CD14-positive monocyte (primary cell): ENCODE data around the gene SFTPB. TPM values are rescaled to one million over a fixed set of nuclear protein-coding genes. Genes with fewer than 3 reads are reported as not detected.

Experiments
- DNase-seq, 3 donors: peaks; one replicate each; pipeline ENCODE4 v3.0.0-alpha.2; 2011 to 2022
- H2AFZ ChIP-seq: 2 replicates; pipeline ENCODE4 v1.6.0; 2012; ENCODE audit warnings: mild to moderate bottlenecking, low read depth, low read length, inconsistent platforms; ENCODE audit not compliant: insufficient read depth, poor library complexity, severe bottlenecking
- H3K27ac ChIP-seq, 2 donors: 1 replicate in 1 of 2; 2 replicates in 1 of 2; pipeline ENCODE4 v1.5.1; 2012 to 2013; ENCODE audit warnings: low read length in 2 of 2, control low read depth in 1 of 2, inconsistent platforms in 1 of 2, low read depth in 1 of 2, mild to moderate bottlenecking in 1 of 2
- H3K27me3 ChIP-seq, 2 donors: one replicate each; pipeline versions ENCODE4 v1.6.0 to v1.6.1; 2011 to 2013; ENCODE audit warnings: low read length in 2 of 2; ENCODE audit not compliant: control insufficient read depth in 2 of 2, insufficient read depth in 2 of 2
- H3K36me3 ChIP-seq, 2 donors: replicated peaks in 1 of 2; 1 replicate in 1 of 2; 2 replicates in 1 of 2; pipeline versions ENCODE4 v1.5.1 to v1.6.1; 2012 to 2013; ENCODE audit warnings: low read length in 2 of 2, control low read depth in 1 of 2, inconsistent platforms in 1 of 2, mild to moderate bottlenecking in 1 of 2; ENCODE audit not compliant: insufficient read depth in 2 of 2, control insufficient read depth in 1 of 2
- H3K4me1 ChIP-seq, 2 donors: 1 replicate in 1 of 2; 2 replicates in 1 of 2; pipeline versions ENCODE4 v1.5.1 to v1.6.1; 2012 to 2013; ENCODE audit warnings: low read length in 2 of 2, control low read depth in 1 of 2, inconsistent platforms in 1 of 2, mild to moderate bottlenecking in 1 of 2, moderate library complexity in 1 of 2; ENCODE audit not compliant: insufficient read depth in 2 of 2, control insufficient read depth in 1 of 2
- H3K4me2 ChIP-seq: replicated peaks from 2 replicates; pipeline ENCODE3; 2012; ENCODE audit warnings: low read length, moderate library complexity, mild to moderate bottlenecking; ENCODE audit not compliant: poor library complexity, severe bottlenecking; ENCODE audit errors: extremely low read depth
- H3K4me3 ChIP-seq, 3 experiments: fragments of 200-600 bp in 1 of 3; sonication (generic) in 1 of 3; replicated peaks in 1 of 3; 1 replicate in 2 of 3; 2 replicates in 1 of 3; pipeline ENCODE4 v1.5.1; 2011 to 2013; ENCODE audit warnings: low read length in 3 of 3, mild to moderate bottlenecking in 3 of 3, control low read depth in 2 of 3, low read depth in 2 of 3, inconsistent platforms in 1 of 3, moderate library complexity in 1 of 3
- H3K79me2 ChIP-seq: 2 replicates; pipeline ENCODE4 v1.6.0; 2012; ENCODE audit warnings: mild to moderate bottlenecking, control low read depth, inconsistent platforms, low read length, moderate library complexity; ENCODE audit not compliant: insufficient read depth
- H3K9ac ChIP-seq: 2 replicates; pipeline ENCODE4 v1.6.0; 2017; ENCODE audit warnings: low read length, mild to moderate bottlenecking; ENCODE audit not compliant: insufficient read depth, poor library complexity, severe bottlenecking
- H3K9me3 ChIP-seq, 2 donors: replicated peaks in 1 of 2; 1 replicate in 1 of 2; 2 replicates in 1 of 2; pipeline versions ENCODE4 v1.5.1 to v1.6.1; 2012 to 2013; ENCODE audit warnings: low read length in 2 of 2, control low read depth in 1 of 2; ENCODE audit not compliant: control insufficient read depth in 1 of 2, insufficient read depth in 1 of 2
- H4K20me1 ChIP-seq: 2 replicates; pipeline ENCODE4 v1.6.0; 2012; ENCODE audit warnings: mild to moderate bottlenecking, low read length, control low read depth, moderate library complexity; ENCODE audit not compliant: insufficient read depth
- H3K27ac Mint-ChIP-seq, 7 donors: one replicate each; pipeline ENCODE4 v1.8.0; 2020; ENCODE audit warnings: mild to moderate bottlenecking in 7 of 7, mixed read lengths in 7 of 7, moderate library complexity in 6 of 7, inconsistent platforms in 2 of 7
- H3K27me3 Mint-ChIP-seq, 3 donors: one replicate each; pipeline ENCODE4 v1.8.0; 2021 to 2022; ENCODE audit warnings: low read depth in 3 of 3, mild to moderate bottlenecking in 3 of 3, mixed read lengths in 3 of 3, moderate library complexity in 3 of 3, inconsistent platforms in 1 of 3
- H3K36me3 Mint-ChIP-seq, 2 donors: one replicate each; pipeline ENCODE4 v1.8.0; 2020; ENCODE audit warnings: mixed read lengths in 2 of 2, inconsistent platforms in 1 of 2, mild to moderate bottlenecking in 1 of 2
- H3K4me1 Mint-ChIP-seq: one replicate; pipeline ENCODE4 v1.8.0; 2020; ENCODE audit warnings: mild to moderate bottlenecking, mixed read lengths
- H3K4me3 Mint-ChIP-seq, 2 donors: one replicate each; pipeline ENCODE4 v1.8.0; 2020; ENCODE audit warnings: mild to moderate bottlenecking in 2 of 2, mixed read lengths in 2 of 2, moderate library complexity in 1 of 2
- H3K9me3 Mint-ChIP-seq, 7 donors: one replicate each; pipeline ENCODE4 v1.8.0; 2020 to 2022; ENCODE audit warnings: mixed read lengths in 7 of 7, mild to moderate bottlenecking in 6 of 7, moderate library complexity in 6 of 7, inconsistent platforms in 2 of 7
- CTCF ChIP-seq: fragments of 200-600 bp; IDR thresholded peaks from one replicate; pipeline ENCODE4 v1.8.0; 2022; ENCODE audit warnings: antibody characterized with exemption, mild to moderate bottlenecking
- WGBS: methylation state at CpG from one replicate; pipeline ENCODE4 v1.1.5; 2013; ENCODE audit warnings: missing lambda C conversion rate; ENCODE audit not compliant: insufficient coverage; 5-methylcytosine and 5-hydroxymethylcytosine counted together
- intact Hi-C, 2 donors: fragments of 100-400 bp; cut with micrococcal nuclease; formaldehyde crosslinking; loops; one replicate each; pipeline versions ENCODE4 v1.15.0 to v1.15.1; 2023
- polyA plus RNA-seq, 3 donors: library from polyadenylated mRNA; depleted of rRNA in 1 of 3; unstranded in 2 of 3; stranded (reverse) in 1 of 3; fragments of 300-500 nt in 2 of 3; fragments of >200 nt in 1 of 3; fragmentation: Illumina TruSeq in 2 of 3; gene quantifications; 1 replicate in 2 of 3; 2 replicates in 1 of 3; pipeline ENCODE4 v1.2.3, GENCODE V29; 2012 to 2021

SFTPB gene
- polyA plus RNA-seq, 3 donors: 0.18 to 0.47 TPM; not detected in 1

GRCh38 chr2:85704038-85704437, 36.0 kb upstream of the SFTPB start:
- Histone ChIP-seq H3K36me3 (no peaks in the 10 kb centered on the region), H3K27ac (peak overlapping the region; percentile 97 to 99), H3K79me2 (no peaks in the 10 kb centered on the region), H4K20me1 (no peaks in the 10 kb centered on the region), H3K4me2 (peak overlapping the region; percentile 64), H3K4me1 (peaks cover 99 to 100% of the 10 kb centered on the region in 2 donors), H2AFZ (no peak overlapping the region), H3K9me3 (no peaks in the 10 kb centered on the region), H3K4me3 (no peak overlapping the region), H3K27me3 (no peaks in the 10 kb centered on the region), H3K9ac (peak overlapping the region; percentile 55)
- peaks cover 3 to 5% of the 10 kb centered on the region in 2 donors for H3K36me3 Mint-ChIP-seq
- intact Hi-C loops: loop anchor here in 1 of 2 donors (5.0 kb wide), 1 partner anchor 117 kb away; no protein-coding TSS in a partner anchor
- no CpG with 5 or more reads among the region's 3 CpGs for WGBS
- no peak overlapping the region for H3K4me3 Mint-ChIP-seq
- no peaks in the 10 kb centered on the region for H3K27me3 Mint-ChIP-seq
- no peak for TF ChIP-seq CTCF
- peak overlapping the region; percentile 97 to 100 (median 99) for H3K27ac Mint-ChIP-seq
- peaks cover 82% of the 10 kb centered on the region for H3K4me1 Mint-ChIP-seq
- peaks cover 0 to 4% (median 2%) of the 10 kb centered on the region in 7 donors for H3K9me3 Mint-ChIP-seq
- DNase-seq: no peak

GRCh38 chr2:85703329-85703728, 35.3 kb upstream of the SFTPB start:
- Histone ChIP-seq H3K79me2 (no peaks in the 10 kb centered on the region), H3K36me3 (no peaks in the 10 kb centered on the region), H3K27ac (peak overlapping the region; percentile 97 to 99), H3K9me3 (no peaks in the 10 kb centered on the region), H3K27me3 (no peaks in the 10 kb centered on the region), H3K4me3 (no peak overlapping the region), H2AFZ (no peak overlapping the region), H4K20me1 (no peaks in the 10 kb centered on the region), H3K9ac (no peak overlapping the region), H3K4me1 (peaks cover 99 to 100% of the 10 kb centered on the region in 2 donors), H3K4me2 (peak overlapping the region; percentile 6)
- Mint-ChIP-seq H3K27ac (peak overlapping the region; percentile 97 to 100 (median 99)), H3K36me3 (peaks cover 3 to 5% of the 10 kb centered on the region in 2 donors), H3K4me1 (peaks cover 83% of the 10 kb centered on the region), H3K4me3 (peak overlapping the region in 1 of 2 donors; percentile 61), H3K27me3 (peaks cover 0 to 2% (median 0%) of the 10 kb centered on the region in 3 donors), H3K9me3 (peaks cover 0 to 4% (median 2%) of the 10 kb centered on the region in 7 donors)
- intact Hi-C loops: loop anchor here in 1 of 2 donors (5.0 kb wide), 1 partner anchor 116 kb away; no protein-coding TSS in a partner anchor
- DNase-seq: no peak
- TF ChIP-seq CTCF: no peak
